NCI-H146 treated with DMSO at 0.1 percent for 48 hours (cell line): ENCODE results near the gene MAFG.

Source experiments
- DNase-seq: peaks from one replicate; lab custom pipeline; 2025; ENCODE audit not compliant: unreplicated experiment; lab: John Stamatoyannopoulos, UW

MAFG gene

DNA sequence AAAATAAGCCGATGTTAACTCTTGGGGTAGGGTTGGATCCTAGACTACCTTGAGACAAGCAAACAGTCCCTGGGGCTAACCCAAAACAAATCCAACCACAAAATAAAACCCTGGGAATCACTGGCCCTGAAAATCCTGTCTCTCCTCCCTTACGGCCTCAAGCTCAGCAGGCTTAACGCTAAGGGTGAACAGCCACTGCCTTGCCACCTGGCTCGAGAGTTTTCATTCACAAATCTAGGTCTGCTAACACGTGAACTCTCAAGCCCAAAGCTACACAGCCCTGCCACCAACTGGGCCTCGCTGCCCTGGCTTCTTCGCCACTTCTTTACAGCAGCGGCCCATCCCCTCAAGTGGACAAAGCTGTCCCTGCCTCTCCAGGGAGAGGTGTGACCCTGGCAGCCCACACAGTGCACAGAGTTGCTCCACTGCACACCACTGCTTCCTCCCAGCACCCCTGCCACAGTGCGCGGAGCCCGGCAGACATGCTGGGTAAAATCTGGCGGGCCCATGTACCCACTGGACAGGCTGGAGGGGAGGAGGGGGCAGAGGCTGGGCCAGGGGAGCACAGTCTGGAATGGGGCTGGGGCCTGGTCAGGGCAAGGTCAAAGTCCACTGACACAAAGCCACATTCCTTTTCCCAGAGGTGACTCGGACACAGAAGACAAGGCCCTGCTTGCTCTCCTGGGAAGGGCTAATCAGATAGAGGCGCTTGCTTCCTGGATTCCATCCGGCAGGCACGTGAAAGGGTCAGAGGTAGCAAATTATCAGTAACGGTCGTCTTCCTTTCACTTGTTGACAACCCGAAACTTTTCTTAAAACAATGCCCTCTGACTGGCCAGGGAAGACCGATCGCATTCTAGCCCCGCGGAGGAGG is 17.3 kb downstream of the MAFG start:
- DNase-seq = peak; percentile 39

- no peak for DNase-seq
Observed at GRCh38 chr17:81909231-81909630, 18.3 kb downstream of the MAFG start.

DNA sequence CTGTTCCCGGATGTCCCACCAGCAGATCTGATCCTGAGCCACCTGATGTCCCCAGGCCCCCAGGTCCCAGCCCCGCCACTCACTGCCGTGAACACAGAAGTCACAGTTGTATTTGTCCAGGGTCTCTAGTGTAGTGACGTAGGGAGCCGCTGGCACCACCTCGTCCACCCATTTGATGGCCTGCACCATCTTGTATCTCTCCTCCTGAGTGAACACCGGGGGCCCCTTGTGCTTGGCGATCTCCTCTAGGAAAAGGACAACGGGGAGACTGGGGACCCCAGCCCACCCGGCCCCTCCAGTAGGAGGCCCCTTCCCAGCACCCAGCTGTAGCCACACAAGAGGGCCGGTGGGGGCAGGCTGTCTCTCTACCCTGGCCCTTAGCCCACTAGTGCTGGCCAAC is 18.7 kb downstream of the MAFG start:
- no peak for DNase-seq

- no peak for DNase-seq
Observed at GRCh38 chr17:81907219-81908145, 20.1 kb downstream of the MAFG start.

DNA sequence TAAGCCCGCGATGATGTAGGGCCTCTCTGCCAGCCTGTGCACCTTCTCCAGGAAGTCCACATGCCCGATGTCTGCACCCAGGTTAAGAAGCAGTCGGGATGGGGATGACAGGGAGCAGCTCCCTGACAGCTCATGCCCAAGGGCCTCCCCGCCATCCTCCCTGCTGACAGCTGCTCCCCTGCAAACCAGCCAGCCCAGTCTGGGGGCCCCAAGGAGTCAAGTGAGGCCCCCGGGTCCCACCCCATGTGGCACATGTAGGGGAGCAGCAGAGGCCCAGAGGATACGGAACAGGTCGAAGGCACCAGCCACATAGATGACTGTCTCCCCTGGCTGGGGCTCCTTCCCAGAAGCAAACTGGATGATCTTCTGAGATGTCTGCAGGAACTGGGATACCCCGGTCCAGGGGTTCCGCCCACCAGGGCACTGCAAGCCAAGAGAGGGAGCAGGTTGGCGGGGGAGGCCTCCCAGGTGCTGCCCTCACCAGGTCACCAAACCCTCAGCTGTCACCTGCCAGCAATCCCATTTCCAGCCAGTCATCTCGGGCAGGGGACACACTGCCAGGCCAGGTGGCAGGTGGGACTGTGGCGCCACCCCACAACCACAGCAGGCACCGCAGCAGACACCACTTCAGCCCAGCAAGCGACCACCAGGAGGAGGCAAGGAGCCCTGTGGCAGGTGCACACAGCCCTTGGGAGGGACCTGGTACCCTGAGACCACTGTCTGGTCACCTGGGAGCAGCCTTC is 20.9 kb downstream of the MAFG start:
- no peak for DNase-seq

DNA sequence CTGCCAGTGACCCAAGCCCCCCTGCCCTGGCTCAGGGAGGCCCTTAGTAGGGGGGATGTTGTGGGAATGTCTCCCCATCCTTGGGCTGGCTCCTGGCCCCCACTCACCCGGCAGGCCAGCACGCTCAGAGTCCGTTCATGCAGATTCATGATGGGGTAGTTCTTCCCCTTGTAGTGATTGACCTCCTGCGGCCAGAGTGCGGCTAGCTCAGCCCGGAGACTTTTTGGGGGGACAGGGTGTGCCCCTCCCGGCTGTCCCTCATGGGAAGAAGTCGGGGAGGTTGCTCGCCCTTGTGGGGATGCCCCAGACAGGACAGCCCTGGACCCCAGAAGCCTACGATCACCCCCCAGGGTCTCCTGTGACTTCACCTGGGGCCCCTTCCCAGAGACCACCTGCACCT is 21.5 kb downstream of the MAFG start:
- no peak for DNase-seq

DNA sequence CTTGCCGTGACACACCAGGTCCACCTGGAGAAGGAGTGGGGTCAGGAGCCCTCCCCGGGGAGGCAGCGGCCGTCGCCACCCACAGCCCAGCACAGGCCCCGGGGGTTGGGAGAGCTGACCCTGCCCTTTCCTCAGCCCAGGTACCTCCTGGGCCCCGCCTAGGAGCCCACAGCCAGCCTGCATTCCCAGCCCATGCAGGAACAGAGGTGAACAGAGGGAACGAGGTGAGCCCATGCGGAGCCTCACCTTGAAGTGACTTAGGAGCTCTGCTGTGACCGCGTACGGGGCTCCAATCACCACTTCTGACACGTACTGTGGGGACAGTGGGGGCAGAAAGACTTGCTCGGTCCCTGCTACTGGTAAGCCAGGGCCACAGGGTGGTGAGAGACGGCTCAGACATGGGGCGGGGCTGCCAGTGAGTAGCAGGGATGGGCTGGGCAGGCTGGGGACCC is 22.1 kb downstream of the MAFG start:
- DNase-seq = no peak

GRCh38 chr17:81904600-81905423 is 22.7 kb downstream of the MAFG start:
- no peak for DNase-seq

DNA sequence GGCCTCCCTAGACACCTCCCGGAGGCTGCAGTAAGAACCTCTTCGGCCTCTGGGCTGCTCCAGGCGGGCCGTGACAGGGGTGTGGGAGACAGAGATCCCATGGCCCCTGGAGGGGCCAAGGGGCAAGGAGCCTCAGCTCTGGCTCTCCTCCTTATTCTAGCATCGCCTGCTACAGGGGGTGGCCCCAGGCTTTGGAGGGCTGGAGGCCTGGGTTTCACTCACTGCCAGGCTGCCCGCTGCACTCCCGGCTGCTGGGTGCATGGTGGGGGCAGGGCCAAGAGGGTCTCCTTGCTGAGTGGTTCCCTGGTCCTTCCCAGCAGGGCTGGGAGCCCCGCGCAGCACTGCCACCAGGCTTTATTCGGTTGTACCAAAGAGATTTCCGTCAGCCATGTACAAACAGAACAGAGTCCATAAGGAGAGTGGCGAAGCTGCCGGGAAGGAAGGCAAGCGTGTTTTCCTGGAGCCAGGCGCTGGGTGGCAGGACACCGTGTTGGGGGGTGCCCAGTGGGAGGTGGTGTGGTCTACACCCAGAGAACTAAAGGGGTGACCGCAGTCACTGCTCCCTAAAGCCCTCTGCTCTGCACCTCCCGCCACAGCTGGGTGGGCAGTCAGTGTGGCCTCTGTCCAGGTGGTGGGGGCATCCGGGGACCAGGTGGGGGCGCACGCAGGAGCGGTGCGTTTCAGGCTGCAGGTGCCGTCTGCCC is 23.5 kb downstream of the MAFG start:
- DNase-seq = no peak

GRCh38 chr17:81903415-81903831 is 24.1 kb downstream of the MAFG start:
- no peak for DNase-seq

DNA sequence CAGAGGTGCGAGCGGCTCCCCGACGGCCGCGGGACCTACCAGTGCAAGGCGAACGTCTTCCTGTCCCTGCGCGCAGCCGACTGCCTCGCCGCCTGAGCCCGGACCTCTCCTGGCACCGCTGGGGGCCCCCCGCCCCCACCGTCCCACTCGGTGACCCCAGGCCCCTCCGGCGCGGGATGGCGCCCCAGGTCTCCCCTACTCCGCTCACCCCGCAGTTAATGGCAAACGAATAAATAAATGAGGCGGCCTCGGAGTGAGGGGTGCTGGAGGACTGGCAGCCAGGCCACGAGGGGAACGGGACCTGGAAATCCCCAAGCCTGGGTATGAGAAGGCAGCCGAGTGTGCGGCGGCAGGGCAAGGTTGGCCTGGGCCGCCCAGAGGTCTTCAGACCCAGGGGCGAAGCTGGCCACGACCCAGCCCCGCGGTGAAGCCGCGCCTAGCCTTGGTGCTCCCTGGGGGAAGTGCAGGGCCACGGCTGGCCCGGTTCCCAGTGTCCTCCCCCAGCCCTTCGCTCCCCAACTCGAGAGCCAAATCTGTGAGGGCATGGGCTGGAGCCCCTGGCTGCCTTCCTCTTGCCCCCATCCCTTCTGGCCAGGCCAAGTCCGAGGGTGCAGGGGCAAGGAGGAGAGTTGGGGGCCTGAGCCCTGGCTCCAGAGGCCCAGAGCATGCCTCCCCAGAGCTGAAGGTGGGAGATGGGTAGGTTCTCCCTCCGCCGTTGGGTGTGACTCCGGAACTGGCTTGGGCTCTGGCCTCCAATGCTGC is 24.7 kb downstream of the MAFG start:
- no peak for DNase-seq

DNA sequence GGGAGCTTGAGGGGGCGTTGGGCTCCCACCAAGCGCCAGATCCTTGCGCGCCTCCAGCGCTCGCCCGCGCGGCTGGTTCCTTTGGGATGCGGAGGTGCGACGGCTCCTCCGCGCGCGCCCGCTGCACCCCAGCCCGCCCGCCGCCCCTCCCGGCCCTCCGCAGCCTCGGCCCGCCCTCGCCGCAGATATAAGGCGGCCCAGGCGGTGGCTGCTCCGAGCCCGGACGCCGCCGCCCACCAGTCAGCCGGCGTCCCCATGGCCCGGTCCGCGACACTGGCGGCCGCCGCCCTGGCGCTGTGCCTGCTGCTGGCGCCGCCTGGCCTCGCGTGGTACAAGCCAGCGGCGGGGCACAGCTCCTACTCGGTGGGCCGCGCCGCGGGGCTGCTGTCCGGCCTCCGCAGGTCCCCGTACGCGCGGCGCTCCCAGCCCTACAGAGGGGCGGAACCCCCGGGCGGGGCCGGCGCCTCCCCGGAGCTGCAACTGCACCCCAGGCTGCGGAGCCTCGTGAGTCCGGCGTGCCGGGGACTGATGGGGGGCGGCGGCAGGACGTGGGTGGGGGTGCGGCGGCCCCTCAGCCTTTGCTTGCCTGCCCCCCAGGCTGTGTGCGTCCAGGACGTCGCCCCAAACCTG is 25.4 kb downstream of the MAFG start, which contains the start of gene NPB:
Gene NPB (plus strand): TSS at position 216 of the 630 bp plus-strand sequence. CDS start 40 bp downstream, at position 256.
- no peak for DNase-seq

DNA sequence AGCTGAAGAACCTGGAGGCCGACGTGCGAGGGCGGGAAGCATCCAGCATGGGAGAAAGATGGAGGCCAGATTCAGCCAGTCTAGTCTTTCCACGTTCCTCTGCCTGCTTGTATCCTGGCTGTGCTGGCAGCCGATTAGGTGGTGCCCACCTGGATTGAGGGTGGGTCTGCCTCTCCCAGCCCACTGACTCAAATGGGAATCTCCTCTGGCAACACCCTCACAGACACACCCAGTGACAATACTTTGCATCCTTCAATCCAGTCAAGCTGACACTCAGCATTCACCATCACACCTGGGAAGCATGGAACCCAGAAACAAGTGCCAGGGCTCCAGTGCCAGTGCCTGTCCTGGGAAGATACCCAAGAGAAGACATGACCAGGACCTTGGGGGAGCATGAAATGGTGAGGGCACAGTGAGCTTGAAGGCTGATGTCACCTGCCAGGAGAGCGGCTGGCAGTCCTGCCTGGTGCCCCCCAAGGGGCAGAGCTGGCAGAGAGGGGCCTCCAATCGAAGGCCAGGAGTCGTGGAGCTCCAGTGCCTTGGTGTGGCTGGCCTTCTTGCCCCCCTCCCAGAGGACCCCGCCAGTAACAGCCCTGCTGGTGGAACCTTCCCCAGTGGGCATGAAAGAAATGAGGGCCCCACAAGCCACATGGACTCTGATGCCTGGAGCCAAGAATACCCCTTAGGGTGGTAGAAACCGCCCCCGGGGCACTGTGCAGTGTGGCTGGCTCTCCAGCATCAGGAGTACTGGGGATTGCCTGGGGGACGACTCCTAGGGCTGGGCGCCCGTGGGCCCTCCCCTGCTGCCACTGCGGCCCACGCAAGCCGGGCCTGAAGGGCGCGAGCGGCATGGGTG is 26.1 kb downstream of the MAFG start:
- no peak for DNase-seq

DNA sequence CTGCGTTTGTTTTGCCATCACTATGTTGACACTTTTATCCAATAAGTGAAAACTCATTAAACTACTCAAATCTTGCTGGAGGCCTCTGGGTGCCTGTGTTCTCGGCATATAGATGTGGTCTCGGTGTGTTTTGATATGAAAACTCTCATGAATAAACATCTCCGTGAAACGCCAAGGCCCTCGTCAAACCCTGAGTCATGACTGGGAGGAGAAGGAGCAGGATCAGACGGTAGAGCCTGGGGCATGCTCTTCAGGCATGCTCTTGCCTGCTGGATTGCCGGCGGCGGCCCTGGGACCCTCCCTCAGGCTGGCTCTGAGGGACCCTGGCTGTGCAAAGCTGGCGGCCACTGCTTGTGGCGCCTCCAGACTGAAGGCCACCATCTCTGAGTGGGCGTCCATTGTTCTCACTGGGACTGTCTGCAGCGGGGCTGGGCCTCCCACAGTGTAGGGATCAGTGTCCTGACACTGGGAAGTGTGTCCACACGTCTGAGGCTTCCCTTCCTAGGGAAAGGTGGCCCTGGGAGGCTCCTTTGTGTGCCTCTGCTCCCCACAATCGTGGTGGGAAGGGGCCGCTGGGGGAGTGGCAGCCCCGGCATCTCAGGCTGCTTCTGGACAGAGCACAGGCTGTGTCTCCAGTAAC is 27.2 kb downstream of the MAFG start:
- DNase-seq = no peak

DNA sequence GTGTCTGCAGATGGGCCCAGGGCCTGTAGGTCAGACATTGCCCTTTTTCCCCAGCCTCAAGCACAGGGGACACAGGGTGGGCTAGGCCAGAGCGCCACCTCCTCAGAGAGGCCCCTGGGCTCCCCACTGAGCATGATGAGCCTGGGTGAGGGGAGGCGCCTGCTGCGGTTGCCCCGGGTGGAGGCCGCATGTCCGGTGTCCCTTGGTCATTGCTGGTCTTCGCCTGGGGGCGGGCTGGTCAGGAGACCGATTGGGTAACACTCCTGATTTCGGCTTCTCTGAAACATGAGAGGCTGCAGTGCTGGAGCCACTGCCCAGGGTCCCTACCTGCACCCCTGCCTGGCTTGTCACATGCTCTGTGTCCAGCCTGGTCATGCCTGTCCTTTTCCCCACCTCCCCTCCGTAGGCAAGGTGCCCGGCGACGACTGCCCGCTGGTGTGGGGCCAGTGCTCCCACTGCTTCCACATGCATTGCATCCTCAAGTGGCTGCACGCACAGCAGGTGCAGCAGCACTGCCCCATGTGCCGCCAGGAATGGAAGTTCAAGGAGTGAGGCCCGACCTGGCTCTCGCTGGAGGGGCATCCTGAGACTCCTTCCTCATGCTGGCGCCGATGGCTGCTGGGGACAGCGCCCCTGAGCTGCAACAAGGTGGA is 27.9 kb downstream of the MAFG start:
- DNase-seq = no peak

GRCh38 chr17:81898885-81899284 is 28.6 kb downstream of the MAFG start:
- no peak for DNase-seq
